ENCODE data around the gene LRRC8D. TPM values are rescaled to one million over a fixed set of nuclear protein-coding genes. Genes with fewer than 3 reads are reported as not detected.
"Not testable (repeated sequence)": the region's sequence is repeated elsewhere in the genome, so short reads cannot be mapped to it uniquely, and the experiment has no call there.

LRRC8D gene
- polyA plus RNA-seq (2013, experiment 1 of 2), result 28.0 TPM
- polyA plus RNA-seq (2013, experiment 2 of 2), result 28.7 TPM

DNA sequence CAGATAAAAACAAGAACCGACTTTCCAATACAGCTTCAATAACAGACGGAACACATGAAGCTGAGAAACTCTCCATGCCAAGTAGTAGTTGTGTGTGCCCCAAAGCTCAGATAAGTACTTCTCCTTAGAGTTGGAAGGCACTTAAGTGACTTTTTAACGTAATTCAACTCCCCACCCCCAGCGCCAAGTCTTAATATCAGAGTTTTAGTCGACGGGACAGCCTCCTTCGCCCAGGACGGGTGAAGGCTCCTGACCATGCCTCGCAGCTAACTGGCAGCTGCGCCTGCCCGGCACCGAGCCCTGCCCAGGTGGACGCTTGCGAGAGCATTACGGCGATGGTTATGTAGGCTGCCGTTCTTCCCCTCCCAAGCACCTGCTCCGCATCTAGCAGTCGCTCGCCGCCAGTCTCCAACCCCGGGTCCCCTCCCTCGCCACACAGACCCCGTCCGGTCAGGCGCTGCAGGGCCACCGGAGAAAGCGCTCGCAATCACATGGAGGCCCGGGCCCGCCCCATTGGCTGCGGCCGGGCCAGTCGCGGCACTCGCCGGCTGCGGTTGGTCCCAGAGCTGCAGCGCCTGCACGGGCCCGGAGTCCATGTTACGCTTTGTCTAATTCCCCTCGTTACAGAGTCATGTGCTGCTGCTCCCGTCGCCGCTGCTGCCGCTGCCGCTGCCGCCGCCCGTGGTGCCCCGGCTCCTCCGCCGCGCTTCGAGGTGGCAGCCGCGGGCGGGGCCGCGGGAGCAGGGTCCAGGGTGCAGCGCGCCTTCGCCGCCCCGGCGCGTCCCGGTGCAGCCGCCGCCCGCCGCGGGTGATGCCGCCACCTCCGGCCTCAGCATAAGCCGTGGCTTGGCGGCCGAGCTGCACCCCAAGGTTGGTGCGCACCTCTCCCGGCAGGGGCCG lies at the start of gene LRRC8D:
Gene LRRC8D, plus strand, starts transcription at position 611 of the 900 bp plus-strand sequence. CDS start 112,037 bp downstream, outside the sequence.
- H3K14ac ChIP-seq (ENCODE audit: low read length in 2 of 2), result peak within 1 kb of the TSS in 1 of 2 experiments; percentile 36
- H3K4me1 ChIP-seq (ENCODE audit: control insufficient read depth, insufficient read depth, low read depth, low read length), result peaks cover 11% of the 10 kb centered on the region
- peak within 1 kb of the TSS; percentile 51 to 60 for H3K4ac ChIP-seq (ENCODE audit: low read depth in 1 of 2, low read length in 2 of 2)
- H3K18ac ChIP-seq (ENCODE audit: low read depth in 1 of 2, low read length in 2 of 2), result peak within 1 kb of the TSS; percentile 78 to 84
- peak within 1 kb of the TSS; percentile 84 for H2BK120ac ChIP-seq (ENCODE audit: low read depth, low read length)
- H2AFZ ChIP-seq (ENCODE audit: low read depth, low read length), result peak within 1 kb of the TSS; percentile 95
- H2BK12ac ChIP-seq (ENCODE audit: low read length in 2 of 2), result peak within 1 kb of the TSS in 1 of 2 experiments; percentile 25
- peak; percentile 86 for DNase-seq
- H3K4me2 ChIP-seq (ENCODE audit: low read length, poor library complexity, severe bottlenecking), result peak within 1 kb of the TSS; percentile 60
- peak within 1 kb of the TSS; percentile 72 for H4K91ac ChIP-seq (ENCODE audit: low read length)
- H4K8ac ChIP-seq (ENCODE audit: low read length), result peak within 1 kb of the TSS; percentile 96
- H3K36me3 ChIP-seq (ENCODE audit: control insufficient read depth in 1 of 2, insufficient read depth in 2 of 2, low read depth in 1 of 2, low read length in 2 of 2), result no peaks in the 10 kb centered on the region
- H3K4me3 ChIP-seq (ENCODE audit: insufficient read depth in 1 of 2, low read depth in 1 of 2, low read length in 2 of 2), result peak within 1 kb of the TSS; percentile 83 to 96
- no peak within 1 kb of the TSS for H2AK5ac ChIP-seq (ENCODE audit: low read length, severe bottlenecking)
- H3K79me1 ChIP-seq (replicated peaks; ENCODE audit: low read length, poor library complexity, severe bottlenecking), result peaks cover 6% of the 10 kb centered on the region
- peak within 1 kb of the TSS; percentile 68 for H3K9ac ChIP-seq (ENCODE audit: low read length)
- H3K9me3 ChIP-seq (ENCODE audit: control insufficient read depth, low read length), result no peaks in the 10 kb centered on the region
- H3K27ac ChIP-seq (ENCODE audit: low read length, poor library complexity, severe bottlenecking), result no peak within 1 kb of the TSS
- H3K23ac ChIP-seq (ENCODE audit: low read length in 2 of 2), result peak within 1 kb of the TSS in 1 of 2 experiments; percentile 74
- peaks cover 0 to 24% of the 10 kb centered on the region in 2 experiments for H3K27me3 ChIP-seq (ENCODE audit: control insufficient read depth in 1 of 2, insufficient read depth in 1 of 2, low read length in 2 of 2)
- H2BK5ac ChIP-seq (ENCODE audit: low read depth, low read length, poor library complexity, severe bottlenecking), result no peak within 1 kb of the TSS
- H2BK15ac ChIP-seq (ENCODE audit: low read depth, poor library complexity, severe bottlenecking), result peak within 1 kb of the TSS; percentile 26
- WGBS, result 3% methylated on average over 65 of the region's 82 CpGs

DNA sequence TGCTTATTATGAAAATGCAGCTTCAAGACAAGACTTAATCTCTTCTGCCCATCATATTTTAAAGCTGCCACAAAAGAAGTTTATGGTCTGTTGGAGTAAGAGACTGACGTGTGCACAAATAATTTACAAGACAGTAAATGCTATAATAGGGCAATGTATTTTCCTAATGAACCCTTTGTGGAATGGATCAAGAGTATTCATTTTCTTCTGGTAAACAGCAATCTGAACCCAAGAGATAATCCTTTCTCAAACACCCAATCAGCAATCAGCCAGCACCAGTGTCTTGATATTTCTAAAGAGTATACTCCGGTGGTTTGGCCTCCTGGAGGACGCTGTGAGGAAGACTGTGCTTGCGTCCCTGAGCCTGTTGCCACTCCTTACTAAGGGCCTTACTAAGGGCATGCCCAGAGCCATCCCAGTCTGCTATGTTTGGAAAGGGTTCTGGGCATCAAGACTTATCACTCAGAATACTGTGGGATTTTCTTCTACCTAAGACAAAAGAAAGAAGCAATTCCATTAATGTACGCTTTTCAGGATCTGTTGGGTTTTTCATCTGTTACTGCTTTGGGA lies 48.8 kb upstream of the LRRC8D start:
- no peak overlapping the region for H3K4me2 ChIP-seq (ENCODE audit: low read length, poor library complexity, severe bottlenecking)
- H4K8ac ChIP-seq (ENCODE audit: low read length), result no peak overlapping the region
- no peak overlapping the region for H3K27ac ChIP-seq (ENCODE audit: low read length, poor library complexity, severe bottlenecking)
- H3K4me3 ChIP-seq (ENCODE audit: insufficient read depth in 1 of 2, low read depth in 1 of 2, low read length in 2 of 2), result no peak overlapping the region
- H3K14ac ChIP-seq (ENCODE audit: low read length in 2 of 2), result no peak overlapping the region
- H3K4me1 ChIP-seq (ENCODE audit: control insufficient read depth, insufficient read depth, low read depth, low read length), result no peaks in the 10 kb centered on the region
- DNase-seq, result no peak
- no peak overlapping the region for H3K9ac ChIP-seq (ENCODE audit: low read length)
- no peak overlapping the region for H3K4ac ChIP-seq (ENCODE audit: low read depth in 1 of 2, low read length in 2 of 2)
- no peak overlapping the region for H2AK5ac ChIP-seq (ENCODE audit: low read length, severe bottlenecking)
- peaks cover 3 to 19% of the 10 kb centered on the region in 2 experiments for H3K27me3 ChIP-seq (ENCODE audit: control insufficient read depth in 1 of 2, insufficient read depth in 1 of 2, low read length in 2 of 2)
- no peak overlapping the region for H3K23ac ChIP-seq (ENCODE audit: low read length in 2 of 2)
- H3K36me3 ChIP-seq (ENCODE audit: control insufficient read depth in 1 of 2, insufficient read depth in 2 of 2, low read depth in 1 of 2, low read length in 2 of 2), result no peaks in the 10 kb centered on the region
- H3K9me3 ChIP-seq (ENCODE audit: control insufficient read depth, low read length), result no peaks in the 10 kb centered on the region
- 95% methylated on average over 4 of the region's 5 CpGs for WGBS
- no peak overlapping the region for H2BK5ac ChIP-seq (ENCODE audit: low read depth, low read length, poor library complexity, severe bottlenecking)
- H3K18ac ChIP-seq (ENCODE audit: low read depth in 1 of 2, low read length in 2 of 2), result no peak overlapping the region
- no peak overlapping the region for H2BK15ac ChIP-seq (ENCODE audit: low read depth, poor library complexity, severe bottlenecking)
- H3K79me1 ChIP-seq (replicated peaks; ENCODE audit: low read length, poor library complexity, severe bottlenecking), result no peaks in the 10 kb centered on the region
- no peak overlapping the region for H4K91ac ChIP-seq (ENCODE audit: low read length)
- no peak overlapping the region for H2AFZ ChIP-seq (ENCODE audit: low read depth, low read length)
- no peak overlapping the region for H2BK12ac ChIP-seq (ENCODE audit: low read length in 2 of 2)
- no peak overlapping the region for H2BK120ac ChIP-seq (ENCODE audit: low read depth, low read length)

DNA sequence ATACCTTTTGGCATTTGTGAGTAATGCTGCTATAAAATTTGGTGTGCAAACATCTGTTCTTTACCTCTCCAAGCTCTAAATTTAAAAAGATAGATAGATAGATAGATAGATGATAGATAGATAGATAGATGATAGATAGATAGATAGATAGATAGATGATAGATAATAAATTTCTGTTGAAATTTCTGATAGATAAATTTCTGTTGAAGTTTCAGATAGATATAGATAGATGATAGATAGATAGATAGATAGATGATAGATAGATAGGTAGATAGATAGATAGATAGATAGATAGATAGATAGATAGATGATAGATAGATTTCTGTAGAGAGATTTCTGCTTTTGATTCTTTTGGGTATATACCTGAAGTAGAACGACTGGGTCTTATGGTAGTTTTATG lies 44.7 kb upstream of the LRRC8D start:
- not testable (repeated sequence) for H3K4ac ChIP-seq (ENCODE audit: low read depth in 1 of 2, low read length in 2 of 2); H2AFZ ChIP-seq (ENCODE audit: low read depth, low read length); H3K27ac ChIP-seq (ENCODE audit: low read length, poor library complexity, severe bottlenecking); H3K23ac ChIP-seq (ENCODE audit: low read length in 2 of 2); H3K4me3 ChIP-seq (ENCODE audit: insufficient read depth in 1 of 2, low read depth in 1 of 2, low read length in 2 of 2); H4K91ac ChIP-seq (ENCODE audit: low read length); H3K27me3 ChIP-seq (ENCODE audit: control insufficient read depth in 1 of 2, insufficient read depth in 1 of 2, low read length in 2 of 2); DNase-seq; H2BK5ac ChIP-seq (ENCODE audit: low read depth, low read length, poor library complexity, severe bottlenecking); H3K4me1 ChIP-seq (ENCODE audit: control insufficient read depth, insufficient read depth, low read depth, low read length); H3K14ac ChIP-seq (ENCODE audit: low read length in 2 of 2); H4K8ac ChIP-seq (ENCODE audit: low read length); H3K9me3 ChIP-seq (ENCODE audit: control insufficient read depth, low read length); H3K36me3 ChIP-seq (ENCODE audit: control insufficient read depth in 1 of 2, insufficient read depth in 2 of 2, low read depth in 1 of 2, low read length in 2 of 2); H2BK12ac ChIP-seq (ENCODE audit: low read length in 2 of 2); H3K79me1 ChIP-seq (replicated peaks; ENCODE audit: low read length, poor library complexity, severe bottlenecking); H3K9ac ChIP-seq (ENCODE audit: low read length); H2AK5ac ChIP-seq (ENCODE audit: low read length, severe bottlenecking); H2BK15ac ChIP-seq (ENCODE audit: low read depth, poor library complexity, severe bottlenecking); H3K4me2 ChIP-seq (ENCODE audit: low read length, poor library complexity, severe bottlenecking); H2BK120ac ChIP-seq (ENCODE audit: low read depth, low read length); H3K18ac ChIP-seq (ENCODE audit: low read depth in 1 of 2, low read length in 2 of 2)
- WGBS, result no CpG with 5 or more reads among the region's 1 CpG

DNA sequence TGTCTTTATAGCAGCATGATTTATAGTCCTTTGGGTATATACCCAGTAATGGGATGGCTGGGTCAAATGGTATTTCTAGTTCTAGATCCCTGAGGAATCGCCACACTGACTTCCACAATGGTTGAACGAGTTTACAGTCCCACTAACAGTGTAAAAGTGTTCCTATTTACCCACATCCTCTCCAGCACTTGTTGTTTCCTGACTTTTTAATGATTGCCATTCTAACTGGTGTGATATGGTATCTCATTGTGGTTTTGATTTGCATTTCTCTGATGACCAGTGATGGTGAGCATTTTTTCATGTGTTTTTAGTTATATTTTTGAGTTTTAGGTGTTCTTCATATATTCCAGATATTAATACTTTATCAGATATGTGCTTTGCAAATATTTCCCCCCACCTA lies 43.6 kb upstream of the LRRC8D start:
- not testable (repeated sequence) for H3K36me3 ChIP-seq (ENCODE audit: control insufficient read depth in 1 of 2, insufficient read depth in 2 of 2, low read depth in 1 of 2, low read length in 2 of 2); DNase-seq
- WGBS, result no CpG with 5 or more reads among the region's 2 CpGs

More for the DNA sequence above, 43.6 kb upstream of the LRRC8D start:
- H3K18ac ChIP-seq (ENCODE audit: low read depth in 1 of 2, low read length in 2 of 2); H4K91ac ChIP-seq (ENCODE audit: low read length); H3K4me2 ChIP-seq (ENCODE audit: low read length, poor library complexity, severe bottlenecking); H2AFZ ChIP-seq (ENCODE audit: low read depth, low read length); H3K9me3 ChIP-seq (ENCODE audit: control insufficient read depth, low read length); H2BK15ac ChIP-seq (ENCODE audit: low read depth, poor library complexity, severe bottlenecking); H3K27ac ChIP-seq (ENCODE audit: low read length, poor library complexity, severe bottlenecking); H3K9ac ChIP-seq (ENCODE audit: low read length); H3K4ac ChIP-seq (ENCODE audit: low read depth in 1 of 2, low read length in 2 of 2); H3K23ac ChIP-seq (ENCODE audit: low read length in 2 of 2); H2BK120ac ChIP-seq (ENCODE audit: low read depth, low read length); H3K4me3 ChIP-seq (ENCODE audit: insufficient read depth in 1 of 2, low read depth in 1 of 2, low read length in 2 of 2); H2BK5ac ChIP-seq (ENCODE audit: low read depth, low read length, poor library complexity, severe bottlenecking); H3K14ac ChIP-seq (ENCODE audit: low read length in 2 of 2); H2BK12ac ChIP-seq (ENCODE audit: low read length in 2 of 2); H3K27me3 ChIP-seq (ENCODE audit: control insufficient read depth in 1 of 2, insufficient read depth in 1 of 2, low read length in 2 of 2); H4K8ac ChIP-seq (ENCODE audit: low read length); H2AK5ac ChIP-seq (ENCODE audit: low read length, severe bottlenecking); H3K4me1 ChIP-seq (ENCODE audit: control insufficient read depth, insufficient read depth, low read depth, low read length); H3K79me1 ChIP-seq (replicated peaks; ENCODE audit: low read length, poor library complexity, severe bottlenecking): not testable (repeated sequence)
